ENCODE data around the gene STUM. TPM values are rescaled to one million over a fixed set of nuclear protein-coding genes. Genes with fewer than 3 reads are reported as not detected.

Gene STUM
- total RNA-seq, 1 donor from 2014 or later, result not detected

- no peak for TF ChIP-seq CTCF (IDR thresholded peaks at IDR 0.05)
- TF ChIP-seq EZH2phosphoT487 (IDR thresholded peaks at IDR 0.05), result no peak
- TF ChIP-seq EZH2 (IDR thresholded peaks at IDR 0.05), result no peak
- Histone ChIP-seq H3K4me1 (peaks cover 11% of the 10 kb centered on the region), H3K9me3 (ENCODE audit: low read depth) (no peaks in the 10 kb centered on the region), H3K9ac (no peak overlapping the region), H3K36me3 (no peaks in the 10 kb centered on the region), H3K27me3 (no peaks in the 10 kb centered on the region), H3K27ac (no peak overlapping the region), H3K79me2 (ENCODE audit: low read depth) (no peaks in the 10 kb centered on the region), H2AFZ (replicated peaks) (no peak overlapping the region), H3F3A (ENCODE audit: low read depth) (no peaks in the 10 kb centered on the region), H3K4me3 (no peak overlapping the region), H3K4me2 (no peak overlapping the region), H4K20me1 (ENCODE audit: low read depth) (no peaks in the 10 kb centered on the region)
- no peak overlapping the region for H3K27ac Mint-ChIP-seq
- H3K4me1 Mint-ChIP-seq, result no peaks in the 10 kb centered on the region
- no peaks in the 10 kb centered on the region for H3K9me3 Mint-ChIP-seq
- H3K4me3 Mint-ChIP-seq, result no peak overlapping the region
- H3K36me3 Mint-ChIP-seq, result no peaks in the 10 kb centered on the region
- no peak for DNase-seq (ENCODE audit: low spot score)
- peaks cover 10% of the 10 kb centered on the region for H3K27me3 Mint-ChIP-seq (ENCODE audit: insufficient read depth, low read depth)
Measured at GRCh38 chr1:226535666-226536065, 12.9 kb upstream of the STUM start.

GRCh38 chr1:226541231-226541630 lies 7.3 kb upstream of the STUM start:
- H3K4me3 Mint-ChIP-seq, result no peak overlapping the region
- H3K4me1 ChIP-seq, result no peaks in the 10 kb centered on the region
- no peaks in the 10 kb centered on the region for H3K9me3 ChIP-seq (ENCODE audit: low read depth)
- peaks cover 11% of the 10 kb centered on the region for H3K27me3 ChIP-seq
- no peaks in the 10 kb centered on the region for H3F3A ChIP-seq (ENCODE audit: low read depth)
- DNase-seq (ENCODE audit: low spot score), result no peak
- no peak for TF ChIP-seq CTCF (IDR thresholded peaks at IDR 0.05)
- TF ChIP-seq EZH2phosphoT487 (IDR thresholded peaks at IDR 0.05), result no peak
- TF ChIP-seq EZH2 (IDR thresholded peaks at IDR 0.05), result no peak
- H3K27ac ChIP-seq, result no peak overlapping the region
- no peaks in the 10 kb centered on the region for H3K79me2 ChIP-seq (ENCODE audit: low read depth)
- no peak overlapping the region for H3K27ac Mint-ChIP-seq
- H3K36me3 Mint-ChIP-seq, result no peaks in the 10 kb centered on the region
- H3K36me3 ChIP-seq, result no peaks in the 10 kb centered on the region
- H4K20me1 ChIP-seq (ENCODE audit: low read depth), result no peaks in the 10 kb centered on the region
- no peaks in the 10 kb centered on the region for H3K9me3 Mint-ChIP-seq
- H3K4me3 ChIP-seq, result no peak overlapping the region
- H3K4me2 ChIP-seq, result no peak overlapping the region
- H3K9ac ChIP-seq, result no peak overlapping the region
- peaks cover 3% of the 10 kb centered on the region for H3K4me1 Mint-ChIP-seq
- H3K27me3 Mint-ChIP-seq (ENCODE audit: insufficient read depth, low read depth), result peaks cover 10% of the 10 kb centered on the region
- no peak overlapping the region for H2AFZ ChIP-seq (replicated peaks)

GRCh38 chr1:226541631-226542622 lies 6.6 kb upstream of the STUM start:
- no peaks in the 10 kb centered on the region for H3K9me3 Mint-ChIP-seq
- no peak overlapping the region for H3K4me3 Mint-ChIP-seq
- Histone ChIP-seq H3K27ac (no peak overlapping the region), H3K4me2 (no peak overlapping the region), H3K36me3 (no peaks in the 10 kb centered on the region), H3K9ac (no peak overlapping the region), H3K79me2 (ENCODE audit: low read depth) (no peaks in the 10 kb centered on the region), H3K4me3 (no peak overlapping the region), H2AFZ (replicated peaks) (no peak overlapping the region), H3K27me3 (peaks cover 18% of the 10 kb centered on the region), H3K4me1 (no peaks in the 10 kb centered on the region), H3F3A (ENCODE audit: low read depth) (no peaks in the 10 kb centered on the region), H4K20me1 (ENCODE audit: low read depth) (no peaks in the 10 kb centered on the region), H3K9me3 (ENCODE audit: low read depth) (no peaks in the 10 kb centered on the region)
- H3K4me1 Mint-ChIP-seq, result peaks cover 3% of the 10 kb centered on the region
- DNase-seq (ENCODE audit: low spot score), result no peak
- TF ChIP-seq EZH2 (IDR thresholded peaks at IDR 0.05), result no peak
- TF ChIP-seq CTCF (IDR thresholded peaks at IDR 0.05), result no peak
- TF ChIP-seq EZH2phosphoT487 (IDR thresholded peaks at IDR 0.05), result no peak
- H3K27ac Mint-ChIP-seq, result no peak overlapping the region
- no peaks in the 10 kb centered on the region for H3K36me3 Mint-ChIP-seq
- peaks cover 10% of the 10 kb centered on the region for H3K27me3 Mint-ChIP-seq (ENCODE audit: insufficient read depth, low read depth)

Measured in neural progenitor cell (in vitro differentiated cells).